Stimulated activated CD4-positive, alpha-beta T cell treated with anti-CD3 and anti-CD28 coated beads, Interleukin-15, amount 100 ng/mL, for 48 hours (primary cell): ENCODE measurements around the gene ADAR.

Experiments used
- DNase-seq, 2 donors: peaks; one replicate each; pipeline ENCODE4 v3.0.0-alpha.2; 2020; ENCODE audit warnings: low read depth in 2 of 2

Gene ADAR

DNA sequence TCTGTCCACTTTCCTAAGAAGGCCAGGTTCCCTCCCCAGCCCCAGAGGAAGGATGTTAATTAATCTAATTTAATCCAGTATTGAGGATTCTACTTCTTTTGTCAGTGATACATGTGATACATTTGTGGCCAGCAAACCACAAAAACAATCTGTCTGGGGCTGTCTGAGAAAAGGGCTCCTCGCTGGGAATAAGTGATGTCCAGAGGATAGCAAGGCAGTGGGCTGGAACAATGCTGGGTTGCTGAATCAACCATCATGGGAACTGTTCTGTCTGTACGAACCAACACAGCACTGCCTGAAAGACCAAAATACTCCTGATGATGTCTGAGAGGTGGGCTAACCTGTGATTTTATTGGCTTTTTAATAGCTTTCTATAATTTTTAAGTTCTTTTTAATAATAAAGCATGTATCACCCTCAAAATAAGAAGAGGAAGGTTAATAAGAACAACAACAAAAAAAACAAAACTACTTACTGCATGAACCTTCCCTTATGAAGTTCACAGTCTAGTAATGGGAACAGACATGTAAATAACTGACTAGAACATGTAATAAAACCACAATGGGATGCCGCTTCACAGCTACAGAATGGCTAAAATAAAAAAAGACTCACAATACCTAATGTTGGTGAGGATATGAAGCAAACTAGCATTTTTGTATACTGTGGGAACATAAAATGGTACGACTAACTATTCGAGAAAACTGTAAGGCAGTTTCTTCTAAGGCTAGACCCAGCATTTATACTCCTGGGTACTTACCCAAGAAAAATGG is 11.4 kb upstream of the ADAR start:
- no peak for DNase-seq

DNA sequence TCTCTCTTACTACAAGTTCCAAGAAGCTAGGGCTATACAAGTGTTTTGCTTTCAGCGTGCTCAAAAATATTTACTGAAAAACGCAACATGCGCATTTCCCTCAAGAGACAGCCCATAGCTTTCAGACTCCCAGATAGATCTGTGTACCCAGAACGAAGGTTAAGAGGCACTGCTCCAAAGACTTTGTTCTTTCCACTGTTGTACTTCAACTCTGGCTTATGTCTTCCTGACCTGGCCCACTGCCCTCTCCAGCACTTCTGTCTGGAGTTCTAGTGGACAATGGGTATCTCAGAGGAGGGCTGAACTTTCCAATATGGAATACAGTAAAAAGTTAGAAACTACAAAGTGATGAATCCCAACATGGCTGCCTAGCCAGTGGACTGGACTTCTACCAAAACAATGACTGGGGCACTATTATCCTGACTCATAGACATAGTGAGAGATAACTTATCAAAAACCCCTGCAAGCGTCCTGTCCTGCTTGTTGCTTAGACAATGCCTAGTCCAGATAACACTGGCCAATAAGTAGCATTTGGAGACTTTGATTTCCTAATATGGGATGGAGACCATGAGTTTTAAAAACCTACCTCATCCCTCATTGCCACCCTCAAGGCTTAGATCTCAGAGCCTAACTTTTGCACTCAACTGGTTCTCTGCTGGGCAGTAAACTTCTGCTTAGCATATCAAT is 8.8 kb upstream of the ADAR start:
- DNase-seq = no peak

DNA sequence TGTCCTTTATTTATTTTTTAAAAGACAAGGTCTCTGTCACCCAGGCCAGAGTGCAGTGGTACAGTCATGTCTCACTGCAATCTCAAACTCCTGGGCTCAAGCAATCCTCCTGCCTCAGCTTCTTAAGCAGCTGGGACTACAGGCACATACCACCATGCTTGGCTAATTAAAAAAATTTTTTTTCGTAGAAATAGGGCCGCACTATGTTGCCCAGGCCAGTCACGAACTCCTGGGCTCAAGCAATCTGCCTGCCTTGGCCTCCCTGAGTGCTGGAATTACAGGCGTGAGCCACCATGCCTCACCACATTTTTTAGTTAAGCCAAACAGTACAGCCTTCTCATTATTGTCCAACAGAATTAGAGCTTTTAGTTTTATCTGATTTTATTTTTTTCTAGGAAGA is 7.4 kb upstream of the ADAR start:
- no peak for DNase-seq

DNA sequence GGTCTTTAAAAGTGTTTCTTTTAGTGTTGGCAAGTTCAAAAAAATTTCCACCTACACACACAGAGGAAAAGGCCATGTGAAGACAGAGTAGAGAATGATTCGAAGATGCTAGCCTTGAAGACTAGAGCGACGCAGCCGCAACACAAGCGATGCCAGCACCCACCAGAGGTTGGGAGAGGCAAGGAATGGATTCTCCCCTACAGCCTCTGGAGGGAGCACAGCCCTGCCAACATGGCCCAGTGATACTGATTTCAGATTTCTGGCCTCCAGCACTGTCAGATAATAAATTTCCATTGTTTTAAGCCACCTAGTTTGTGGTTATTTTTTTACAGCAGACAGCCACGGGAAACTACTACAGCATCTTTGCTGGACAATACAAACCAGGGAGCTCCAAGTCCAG is 6.9 kb upstream of the ADAR start:
- no peak for DNase-seq

DNA sequence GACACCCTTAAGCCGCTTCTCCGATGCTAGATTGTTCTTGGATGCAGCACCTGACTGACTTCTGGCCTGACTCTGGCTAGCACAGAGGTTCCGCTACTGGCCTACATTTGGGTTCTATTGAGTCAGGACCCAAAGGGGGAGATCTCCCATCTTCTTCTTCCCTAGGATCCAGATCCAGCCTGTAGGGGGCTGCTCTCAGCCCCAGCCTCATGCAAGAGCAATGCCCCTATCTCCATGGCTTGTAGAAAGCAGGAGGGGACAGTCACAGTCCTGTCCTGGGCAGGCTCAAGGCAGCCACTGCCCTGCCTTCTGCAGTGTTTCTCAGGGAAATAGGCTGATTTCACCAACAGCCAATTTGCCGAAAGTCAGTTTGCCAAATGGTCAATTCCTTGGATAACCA is 6.3 kb upstream of the ADAR start:
- no peak for DNase-seq

DNA sequence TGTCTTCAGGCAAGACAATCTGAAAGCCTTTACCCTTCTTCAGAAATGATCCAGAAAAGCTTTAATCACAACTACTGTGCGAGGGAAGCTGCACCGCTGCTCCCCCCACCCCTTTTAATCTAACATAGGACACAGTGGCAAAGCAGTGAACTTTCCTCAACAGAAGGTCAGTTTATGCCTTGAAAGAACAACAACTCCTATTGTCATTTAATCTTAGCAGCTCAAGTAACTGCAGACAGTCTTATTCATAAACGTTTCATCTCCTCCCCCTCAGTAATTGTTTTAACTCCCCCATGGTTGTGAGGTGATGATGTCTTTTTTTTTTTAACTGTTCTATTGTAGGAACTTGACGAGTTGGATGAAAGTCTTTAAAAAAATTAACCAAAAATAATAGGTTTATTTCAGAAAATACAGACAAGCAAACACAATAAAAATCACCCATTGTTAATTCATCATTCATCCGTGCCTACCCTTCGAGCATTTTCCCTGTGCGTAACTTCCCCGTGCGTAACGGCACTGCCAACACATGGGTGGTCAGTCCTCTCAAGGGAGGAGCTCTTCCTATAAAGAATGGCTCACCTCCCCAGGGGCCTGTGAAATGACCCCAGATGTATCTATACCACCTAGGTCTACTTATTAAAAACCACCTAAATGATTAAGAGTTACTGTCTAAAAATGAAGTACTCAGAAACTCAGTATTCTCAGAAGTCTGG is 3.3 kb upstream of the ADAR start:
- no peak for DNase-seq

DNA sequence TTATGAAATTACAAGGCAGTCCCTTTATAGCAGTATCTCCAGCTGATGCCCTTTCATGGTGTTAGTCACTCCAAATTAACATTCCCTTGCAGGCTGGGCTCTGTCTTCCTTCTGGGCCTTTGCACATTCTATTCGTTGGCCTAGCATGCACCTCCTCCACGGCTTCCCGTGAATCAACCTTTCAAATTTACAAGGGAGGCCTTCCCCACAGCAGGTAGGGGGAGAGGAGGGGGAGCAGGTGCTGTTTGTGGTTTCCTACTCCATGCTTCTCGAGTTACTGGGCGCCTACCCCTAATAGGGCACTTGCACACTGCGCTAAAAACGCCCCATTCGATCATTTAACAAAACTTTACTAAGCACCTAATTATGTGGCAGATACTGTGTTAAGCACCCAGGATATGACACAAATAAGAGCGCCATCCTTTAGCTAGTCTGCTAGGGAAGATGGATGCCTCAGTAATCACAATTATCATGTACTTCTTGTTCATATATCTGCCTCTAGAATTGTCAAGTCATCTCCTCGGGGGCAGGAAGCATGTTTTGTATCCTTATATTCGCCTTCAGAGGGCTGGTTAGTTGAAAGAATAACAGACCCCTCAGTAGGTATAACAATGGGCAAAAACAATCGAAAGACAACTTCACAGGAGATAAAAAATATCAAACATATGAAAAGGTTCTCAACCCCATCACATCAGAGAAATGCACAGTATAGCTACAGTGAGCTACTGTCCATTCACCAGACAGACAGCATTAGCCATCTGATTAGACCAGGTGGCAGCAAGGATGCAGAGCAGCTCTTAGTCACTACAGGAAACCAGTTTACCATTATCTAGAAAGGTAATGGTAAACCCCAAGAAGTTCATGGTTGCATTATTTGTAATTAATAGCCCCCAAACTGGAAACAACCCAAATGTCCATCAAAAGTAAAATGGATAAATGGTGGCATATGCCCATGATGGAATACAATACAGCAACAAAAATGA is 1.7 kb upstream of the ADAR start:
- peak; percentile 40 to 57 for DNase-seq

DNA sequence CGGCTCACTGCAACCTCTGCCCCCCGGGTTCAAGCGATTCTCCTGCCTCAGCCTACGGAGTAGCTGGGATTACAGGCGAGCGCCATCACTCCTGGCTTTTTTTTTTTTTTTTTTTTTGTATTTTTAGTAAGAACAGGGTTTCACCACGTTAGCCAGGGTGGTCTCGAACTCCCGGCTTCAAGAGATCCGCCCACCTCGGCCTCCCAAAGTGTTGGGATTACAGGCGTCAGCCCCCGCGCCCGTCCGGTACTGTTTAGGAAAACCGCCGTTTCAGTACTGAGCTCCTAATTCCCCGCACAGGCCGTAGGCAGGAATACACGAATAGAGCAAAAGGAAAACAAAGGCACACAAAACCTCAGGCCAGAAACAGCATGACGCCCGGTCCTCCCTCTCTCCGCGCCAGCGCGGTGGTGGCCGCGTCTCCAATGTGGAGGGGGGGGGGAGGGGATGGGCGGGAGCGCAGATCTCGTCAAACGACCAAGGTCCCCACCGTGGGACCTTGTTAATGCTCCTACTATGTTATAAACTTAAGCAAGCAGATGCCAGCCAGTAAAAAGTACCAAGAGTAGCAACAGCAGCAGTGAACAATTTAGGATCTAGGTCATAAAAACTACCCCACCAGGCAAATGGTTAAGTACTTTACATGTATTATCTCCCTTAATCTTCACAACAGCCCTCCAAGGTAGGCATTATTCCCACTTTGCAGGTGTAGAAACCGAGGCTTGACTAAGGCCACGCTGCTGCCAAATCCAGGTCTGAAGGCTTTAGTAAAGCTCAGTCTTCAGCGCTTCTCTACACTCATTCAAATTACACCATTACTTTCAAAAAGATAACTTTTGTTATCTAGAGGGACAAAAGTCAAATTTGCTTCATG is 648 bp upstream of the ADAR start:
- peak in 1 of 2 donors; percentile 17 for DNase-seq

DNA sequence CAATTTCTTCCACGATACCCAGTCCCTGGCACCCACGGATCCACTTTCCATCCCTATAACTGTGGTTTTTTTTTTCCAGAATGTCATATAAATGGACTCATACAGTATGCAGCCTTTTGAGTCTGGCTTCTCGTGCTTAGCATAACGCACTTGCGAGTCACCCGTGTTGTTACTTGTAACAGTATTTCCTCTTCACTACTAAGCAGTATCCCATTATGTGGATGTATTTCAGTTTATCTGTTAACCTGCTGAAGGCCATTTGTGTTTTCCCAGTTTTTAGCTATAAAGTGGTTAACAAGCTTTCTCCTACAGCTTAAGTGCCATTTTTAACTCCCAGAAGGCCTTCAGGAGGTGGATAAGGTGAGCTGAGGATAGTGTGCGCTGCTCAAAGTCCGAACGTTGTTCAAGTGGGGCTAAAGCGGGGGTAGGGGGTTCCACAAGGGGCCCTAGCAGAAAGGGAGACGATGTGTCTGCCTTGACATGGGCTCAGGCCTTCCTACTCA is 829 bp downstream of the ADAR start:
- DNase-seq = no peak

DNA sequence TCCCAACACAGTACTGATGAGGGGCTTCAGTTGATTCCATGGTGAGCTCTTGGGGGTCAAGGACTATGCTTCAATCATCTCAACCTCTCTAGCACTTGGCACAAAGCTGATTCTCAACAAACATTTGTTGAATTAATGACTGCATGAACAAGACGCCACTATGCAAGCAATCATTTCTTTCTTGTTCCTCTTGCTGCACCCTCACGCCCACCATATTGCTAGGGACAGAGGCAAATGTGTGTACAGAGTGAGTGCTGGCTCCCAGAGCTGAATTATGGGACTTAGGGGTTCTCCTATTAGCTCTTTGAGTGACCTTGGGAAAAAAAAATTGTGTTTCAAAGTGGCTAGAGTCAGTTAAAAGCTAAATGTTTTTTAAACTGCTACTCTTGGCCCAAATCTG is 2.5 kb downstream of the ADAR start:
- DNase-seq = no peak

DNA sequence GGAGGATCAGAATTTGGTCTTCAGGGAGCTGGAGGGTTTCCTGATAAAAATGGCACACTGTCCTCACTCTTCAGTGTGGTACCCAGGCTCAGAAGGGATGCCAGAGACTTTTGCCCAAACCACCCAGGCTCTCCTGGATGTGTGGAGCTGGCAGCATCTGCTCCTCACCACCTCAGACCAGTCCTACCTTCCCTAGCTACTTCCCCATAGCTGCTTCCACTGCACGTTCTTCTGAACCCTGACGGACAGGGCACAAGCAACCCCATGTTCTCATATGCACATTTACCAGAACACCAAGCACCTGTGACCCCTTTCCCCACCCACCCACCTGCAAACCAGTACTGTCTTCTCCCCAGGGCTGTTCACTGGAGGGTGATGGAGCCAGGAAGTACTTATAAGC is 4.7 kb downstream of the ADAR start:
- no peak for DNase-seq

DNA sequence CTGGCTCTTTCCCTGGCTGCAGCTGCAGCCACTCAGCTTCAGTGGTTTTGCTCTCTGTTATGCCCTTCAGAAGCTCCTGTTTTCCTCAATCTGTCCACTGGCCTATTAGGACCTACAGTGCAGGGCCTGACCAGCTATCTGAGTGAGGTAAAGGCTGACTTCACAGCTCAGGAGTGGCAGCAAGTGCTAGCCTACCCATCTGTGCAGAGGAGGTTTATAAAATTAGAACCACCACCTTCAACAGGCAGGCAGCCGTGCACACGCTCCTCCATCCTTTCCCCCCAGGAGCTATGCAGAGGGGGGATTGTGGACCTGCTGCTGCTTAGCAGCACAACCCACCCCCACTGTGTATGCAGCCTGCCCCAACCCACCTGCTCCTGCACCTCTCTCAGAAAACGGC is 8.3 kb downstream of the ADAR start:
- DNase-seq = no peak

DNA sequence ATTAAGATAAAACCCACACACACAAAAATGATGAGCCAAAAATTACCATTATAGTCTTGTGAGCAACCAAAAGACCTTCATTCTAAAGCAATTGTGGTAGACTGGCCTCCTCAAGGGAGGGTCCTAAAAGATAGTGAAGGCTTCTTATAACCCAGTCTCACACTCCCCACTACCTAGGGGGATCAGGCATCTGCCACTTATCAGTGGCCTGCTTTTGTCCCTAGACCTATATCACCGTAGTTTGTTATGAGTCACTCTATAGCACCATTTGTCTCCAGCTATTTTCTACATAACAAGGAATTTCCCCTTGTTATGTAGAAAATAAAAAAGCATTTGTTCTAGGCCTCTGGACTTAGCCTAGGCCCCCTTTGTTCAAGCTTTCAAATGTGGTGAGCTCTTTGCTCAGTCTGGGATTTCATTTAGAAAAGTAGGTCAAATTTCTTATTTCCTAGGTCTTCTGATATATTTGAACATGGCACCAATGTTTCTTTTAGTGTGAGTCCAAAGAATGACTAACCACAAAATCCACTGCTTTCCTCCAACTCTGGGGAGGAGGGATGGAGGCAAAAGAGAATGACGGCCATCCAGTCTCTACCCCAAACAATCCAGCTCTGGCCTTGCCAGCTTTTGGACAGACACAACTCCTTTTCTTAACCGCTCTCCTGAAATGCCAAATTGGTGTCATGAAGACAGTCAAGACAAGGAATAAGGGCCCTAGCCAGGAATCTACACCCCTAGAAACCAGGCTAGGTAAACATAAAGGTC is 8.9 kb downstream of the ADAR start:
- no peak for DNase-seq

DNA sequence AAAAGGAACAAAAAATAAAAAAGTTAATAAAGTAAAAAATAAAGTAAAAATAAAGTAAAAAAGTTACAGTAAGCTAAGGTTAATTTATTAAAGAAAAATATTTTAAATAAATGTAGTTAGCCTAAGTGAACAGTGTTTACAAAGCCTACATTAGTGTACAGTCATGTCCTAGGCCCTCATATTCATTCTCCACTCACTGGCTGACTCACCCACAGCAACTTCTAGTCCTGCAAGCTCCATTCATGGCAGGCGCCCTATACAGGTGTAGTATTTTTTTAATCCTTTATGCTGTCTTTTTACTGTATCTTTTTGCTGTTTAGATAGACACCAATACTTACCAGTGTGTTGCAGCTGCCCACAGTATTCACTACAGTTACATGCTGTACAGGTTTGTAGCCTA is 12.4 kb downstream of the ADAR start:
- no peak for DNase-seq

DNA sequence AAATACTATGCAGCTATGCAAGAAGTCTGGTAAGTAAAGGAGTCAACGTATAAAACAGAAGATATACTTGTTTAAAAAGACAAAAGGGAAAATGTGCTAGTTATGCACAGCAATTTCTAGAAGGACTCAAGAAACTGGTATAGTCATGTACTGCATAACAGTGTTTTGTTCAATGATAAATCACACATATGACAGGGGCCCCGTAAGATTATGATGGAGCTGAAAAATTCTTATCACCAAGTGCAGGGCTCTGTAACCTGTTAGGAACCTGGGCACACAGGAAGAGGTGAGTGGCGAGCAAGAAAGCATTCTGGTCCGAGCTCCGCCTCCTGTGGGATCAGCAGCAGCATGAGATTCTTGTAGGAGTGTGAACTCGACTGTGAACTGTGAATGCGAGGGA is 13.2 kb downstream of the ADAR start:
- DNase-seq = no peak

DNA sequence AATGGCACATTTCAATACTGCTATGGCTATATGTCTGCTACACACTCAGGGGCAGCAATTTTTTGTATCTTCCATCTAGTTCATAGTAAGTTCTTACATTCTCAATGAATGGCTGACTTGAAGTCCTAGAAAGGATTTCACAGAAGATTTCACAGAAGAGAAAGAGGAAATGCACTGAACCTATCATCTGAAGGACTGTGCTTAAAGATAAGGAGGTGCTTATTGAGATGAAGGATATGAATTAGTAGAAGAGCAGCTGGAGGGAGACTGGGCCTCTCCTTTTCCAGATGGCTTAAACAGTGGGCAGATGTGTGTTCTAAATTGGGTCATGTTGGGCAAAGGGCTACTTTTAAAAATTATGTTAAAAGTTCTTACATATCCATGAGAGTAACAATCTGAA is 14.6 kb downstream of the ADAR start:
- no peak for DNase-seq

DNA sequence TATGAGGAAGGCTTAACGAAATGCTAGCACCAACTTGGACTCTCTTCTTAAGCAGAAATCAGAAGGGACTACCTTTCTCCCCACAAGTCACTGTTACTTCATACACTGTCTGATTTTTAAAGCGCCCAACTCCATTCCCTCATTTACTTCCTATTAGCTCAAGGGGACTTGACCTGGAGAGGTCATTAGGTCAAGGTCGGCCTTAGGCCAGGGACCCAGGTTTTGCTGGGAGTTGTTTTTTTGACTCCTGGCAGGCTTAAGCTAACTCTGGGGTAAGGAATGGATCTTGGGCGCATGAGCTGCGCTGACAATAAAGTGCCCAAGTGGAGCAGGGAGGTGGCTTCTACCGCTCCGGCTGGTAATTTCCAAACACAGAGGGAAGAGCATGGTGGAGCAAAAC is 16.8 kb downstream of the ADAR start:
- no peak for DNase-seq

DNA sequence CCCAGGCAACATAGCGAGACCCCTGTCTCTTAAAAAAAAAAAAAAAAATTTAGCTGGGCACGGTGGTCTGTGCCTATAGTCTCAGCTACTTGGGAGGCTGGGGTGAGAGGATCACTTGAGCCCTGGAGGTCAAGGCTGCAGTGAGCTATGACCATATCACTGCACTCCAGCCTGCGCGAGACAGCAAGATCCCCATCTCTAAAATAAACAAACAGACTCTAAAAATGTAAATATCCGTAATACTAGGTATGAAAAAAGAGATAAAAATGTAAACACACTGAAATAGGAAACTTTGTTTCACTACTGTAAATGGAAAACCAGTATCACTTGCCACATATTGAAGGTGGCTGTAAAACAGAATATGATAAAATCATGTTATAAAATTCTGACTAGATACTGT is 17.2 kb downstream of the ADAR start:
- DNase-seq = no peak

DNA sequence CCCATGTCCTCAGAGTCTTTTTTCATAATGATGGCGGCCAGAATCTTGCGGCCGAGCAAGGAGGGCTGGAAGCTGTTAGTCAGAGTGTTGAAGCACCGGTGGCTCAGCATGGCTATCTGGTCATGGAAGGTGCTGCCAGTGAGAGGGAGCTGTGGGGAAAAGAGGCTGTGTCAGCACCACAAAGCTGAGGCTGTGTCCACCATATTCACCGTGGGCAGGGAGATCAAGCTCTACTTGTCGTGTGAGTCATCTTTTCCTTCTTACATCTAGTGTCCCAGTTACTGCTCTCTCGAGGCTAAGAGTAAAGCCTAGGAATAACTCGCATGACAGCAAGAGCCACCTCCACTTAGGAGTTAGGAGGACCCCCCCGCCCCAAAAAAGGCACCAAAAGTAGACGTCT is 18.2 kb downstream of the ADAR start:
- no peak for DNase-seq

DNA sequence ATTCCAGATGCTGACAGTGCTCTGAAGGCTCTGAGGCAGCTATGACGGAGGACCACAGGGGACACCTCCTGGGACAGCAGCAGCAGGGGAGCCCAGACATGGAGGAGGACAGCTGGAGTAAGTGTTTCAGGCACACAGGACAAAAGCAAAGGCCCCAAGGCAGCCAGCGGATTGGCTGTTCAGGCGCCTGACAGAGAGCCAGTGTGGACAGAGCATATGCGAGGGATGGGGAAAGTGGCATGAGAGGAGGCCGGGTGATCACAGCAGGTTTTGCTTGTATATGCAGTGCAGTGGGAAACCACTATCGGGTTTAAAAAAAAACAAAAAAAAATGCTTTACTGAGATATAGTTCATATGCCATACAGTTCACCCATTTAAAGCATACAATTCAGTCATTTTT is 21.3 kb downstream of the ADAR start:
- no peak for DNase-seq
